ENCODE data around the gene N4BP2L2. TPM values are rescaled to one million over a fixed set of nuclear protein-coding genes. Genes with fewer than 3 reads are reported as not detected.

The N4BP2L2 gene
- total RNA-seq, 4 donors from 2014 or later: 159 to 263 (median 205) TPM

GRCh38 chr13:32537580-32538142, 934 bp downstream of the N4BP2L2 start:
- H3K27me3 ChIP-seq: no peaks in the 10 kb centered on the region
- DNase-seq: peak; percentile 27 to 59 (median 56)
- H3K36me3 ChIP-seq: peaks cover 0 to 15% (median 0%) of the 10 kb centered on the region in 3 donors
- peaks cover 0 to 29% (median 10%) of the 10 kb centered on the region in 4 donors for H3K4me1 ChIP-seq
- peak overlapping the region; percentile 86 to 96 (median 92) for H3K27ac ChIP-seq
- H3K4me3 ChIP-seq: peak overlapping the region; percentile 66 to 85 (median 74)
- TF ChIP-seq, protein P1, sequence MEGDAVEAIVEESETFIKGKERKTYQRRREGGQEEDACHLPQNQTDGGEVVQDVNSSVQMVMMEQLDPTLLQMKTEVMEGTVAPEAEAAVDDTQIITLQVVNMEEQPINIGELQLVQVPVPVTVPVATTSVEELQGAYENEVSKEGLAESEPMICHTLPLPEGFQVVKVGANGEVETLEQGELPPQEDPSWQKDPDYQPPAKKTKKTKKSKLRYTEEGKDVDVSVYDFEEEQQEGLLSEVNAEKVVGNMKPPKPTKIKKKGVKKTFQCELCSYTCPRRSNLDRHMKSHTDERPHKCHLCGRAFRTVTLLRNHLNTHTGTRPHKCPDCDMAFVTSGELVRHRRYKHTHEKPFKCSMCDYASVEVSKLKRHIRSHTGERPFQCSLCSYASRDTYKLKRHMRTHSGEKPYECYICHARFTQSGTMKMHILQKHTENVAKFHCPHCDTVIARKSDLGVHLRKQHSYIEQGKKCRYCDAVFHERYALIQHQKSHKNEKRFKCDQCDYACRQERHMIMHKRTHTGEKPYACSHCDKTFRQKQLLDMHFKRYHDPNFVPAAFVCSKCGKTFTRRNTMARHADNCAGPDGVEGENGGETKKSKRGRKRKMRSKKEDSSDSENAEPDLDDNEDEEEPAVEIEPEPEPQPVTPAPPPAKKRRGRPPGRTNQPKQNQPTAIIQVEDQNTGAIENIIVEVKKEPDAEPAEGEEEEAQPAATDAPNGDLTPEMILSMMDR (IDR thresholded peaks at IDR 0.05): no peak
- TF ChIP-seq POLR2A (IDR thresholded peaks at IDR 0.05): no peak
- H3K9me3 ChIP-seq: no peaks in the 10 kb centered on the region

- TF ChIP-seq, protein P1 (IDR thresholded peaks at IDR 0.05): no peak
- TF ChIP-seq POLR2A (IDR thresholded peaks at IDR 0.05): no peak
- H3K4me1 ChIP-seq: peaks cover 0 to 43% (median 15%) of the 10 kb centered on the region in 4 donors
- H3K4me3 ChIP-seq: no peak overlapping the region
- DNase-seq: no peak
- H3K36me3 ChIP-seq: peaks cover 0 to 15% (median 0%) of the 10 kb centered on the region in 3 donors
- H3K27me3 ChIP-seq: no peaks in the 10 kb centered on the region
- no peak overlapping the region for H3K27ac ChIP-seq
- H3K9me3 ChIP-seq: no peaks in the 10 kb centered on the region
Observed at GRCh38 chr13:32535748-32536147, 2.8 kb downstream of the N4BP2L2 start.

DNA sequence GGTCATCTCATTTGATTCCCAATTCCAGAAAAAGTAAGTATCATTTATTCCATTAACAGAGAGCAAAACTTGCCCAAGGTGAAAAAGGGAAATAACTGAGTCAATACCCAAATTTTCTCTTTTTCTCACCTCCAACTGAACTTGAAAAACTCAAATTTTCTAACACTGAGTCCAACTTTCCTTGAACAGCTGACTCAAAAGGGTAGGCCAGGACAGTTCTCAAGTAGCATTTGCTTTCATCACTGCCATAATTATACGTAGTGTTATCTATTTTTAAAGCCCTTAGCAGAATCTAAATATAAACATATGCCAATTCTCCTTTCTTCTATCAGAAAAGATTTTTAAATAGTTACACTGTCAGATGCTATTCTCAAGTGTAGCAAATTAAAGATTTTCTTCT, 3.5 kb downstream of the N4BP2L2 start:
- no peak overlapping the region for H3K4me3 ChIP-seq

GRCh38 chr13:32530841-32531253, 7.7 kb downstream of the N4BP2L2 start:
- TF ChIP-seq POLR2A (IDR thresholded peaks at IDR 0.05): no peak
- TF ChIP-seq, protein P1 (IDR thresholded peaks at IDR 0.05): no peak
- peaks cover 0 to 39% (median 15%) of the 10 kb centered on the region in 4 donors for H3K4me1 ChIP-seq
- DNase-seq: no peak

More for the DNA sequence above, 3.5 kb downstream of the N4BP2L2 start:
- no peaks in the 10 kb centered on the region for H3K27me3 ChIP-seq
- DNase-seq: no peak
- TF ChIP-seq POLR2A (IDR thresholded peaks at IDR 0.05): no peak
- TF ChIP-seq, protein P1 (IDR thresholded peaks at IDR 0.05): no peak
- H3K4me1 ChIP-seq: peaks cover 0 to 43% (median 15%) of the 10 kb centered on the region in 4 donors
- no peak overlapping the region for H3K27ac ChIP-seq
- peaks cover 0 to 15% (median 0%) of the 10 kb centered on the region in 3 donors for H3K36me3 ChIP-seq
- H3K9me3 ChIP-seq: no peaks in the 10 kb centered on the region

GRCh38 chr13:32528358-32528757, 10.2 kb downstream of the N4BP2L2 start:
- Histone ChIP-seq H3K9me3 (no peaks in the 10 kb centered on the region), H3K4me1 (peaks cover 0 to 24% (median 7%) of the 10 kb centered on the region in 4 donors), H3K27me3 (no peaks in the 10 kb centered on the region), H3K27ac (no peak overlapping the region), H3K36me3 (peaks cover 0 to 3% (median 0%) of the 10 kb centered on the region in 3 donors), H3K4me3 (no peak overlapping the region)
- TF ChIP-seq, protein P1 (IDR thresholded peaks at IDR 0.05): no peak
- TF ChIP-seq POLR2A (IDR thresholded peaks at IDR 0.05): no peak
- DNase-seq: no peak

More at GRCh38 chr13:32530841-32531253, 7.7 kb downstream of the N4BP2L2 start:
- no peaks in the 10 kb centered on the region for H3K9me3 ChIP-seq
- H3K27ac ChIP-seq: peak overlapping the region in 2 of 4 donors; percentile 32 to 42
- no peaks in the 10 kb centered on the region for H3K27me3 ChIP-seq
- H3K36me3 ChIP-seq: peaks cover 0 to 13% (median 0%) of the 10 kb centered on the region in 3 donors
- H3K4me3 ChIP-seq: peak overlapping the region in 1 of 4 donors; percentile 2
